ENCODE measurements around the gene SLC9A7.

GRCh38 chrX:46750889-46751288 lies 8.0 kb downstream of the SLC9A7 start:
- TF ChIP-seq E2F2 (CRISPR knock-in tag; IDR thresholded peaks at IDR 0.05; ENCODE audit: borderline replicate concordance) (no peak), ELF1 (CRISPR knock-in tag; IDR thresholded peaks at IDR 0.05) (no peak), CTCF (CRISPR knock-in tag; IDR thresholded peaks at IDR 0.05) (no peak), JUNB (CRISPR knock-in tag; IDR thresholded peaks at IDR 0.05; ENCODE audit: borderline replicate concordance) (no peak), ZNF446 (CRISPR knock-in tag; IDR thresholded peaks at IDR 0.05) (no peak), ZNF670 (CRISPR knock-in tag; IDR thresholded peaks at IDR 0.05; ENCODE audit: borderline replicate concordance) (no peak), PHF8 (CRISPR knock-in tag; IDR thresholded peaks at IDR 0.05) (no peak), EP300 (IDR thresholded peaks at IDR 0.05; ENCODE audit: low read depth in 2 of 2, low read length in 2 of 2) (no peak), EP300 (CRISPR knock-in tag; IDR thresholded peaks at IDR 0.05; ENCODE audit: borderline replicate concordance) (no peak), TSC22D2 (CRISPR knock-in tag; IDR thresholded peaks at IDR 0.05; ENCODE audit: borderline replicate concordance) (no peak)

Measured in HepG2 (cell line).